Ishikawa (cell line): Measurements from ENCODE around the gene C2CD4D.

Experiments used
- CEBPB ChIP-seq: IDR thresholded peaks from 2 replicates; pipeline ENCODE4 v1.6.1; 2012
- CREB1 ChIP-seq: IDR thresholded peaks from 2 replicates; pipeline ENCODE4 v1.6.1; 2012; ENCODE audit warnings: low read depth
- EGR1 ChIP-seq: IDR thresholded peaks from 2 replicates; pipeline ENCODE4 v1.6.1; 2012
- EP300 ChIP-seq: IDR thresholded peaks from 2 replicates; pipeline ENCODE4 v1.6.1; 2012; ENCODE audit warnings: borderline replicate concordance
- FOXM1 ChIP-seq: IDR thresholded peaks from 2 replicates; pipeline ENCODE4 v1.6.1; 2012; ENCODE audit warnings: low read depth, borderline replicate concordance
- NFIC ChIP-seq: IDR thresholded peaks from 2 replicates; pipeline ENCODE4 v1.6.1; 2012
- RAD21 ChIP-seq: IDR thresholded peaks from 2 replicates; pipeline ENCODE4 v1.6.1; 2012; ENCODE audit warnings: low read depth
- TAF1 ChIP-seq: IDR thresholded peaks from 2 replicates; pipeline ENCODE4 v1.6.1; 2012; ENCODE audit warnings: low read depth, mild to moderate bottlenecking
- TCF12 ChIP-seq: IDR thresholded peaks from 2 replicates; pipeline ENCODE4 v1.6.1; 2012; ENCODE audit warnings: low read depth
- TEAD4 ChIP-seq: IDR thresholded peaks from 2 replicates; pipeline ENCODE4 v1.6.1; 2012
- YY1 ChIP-seq: IDR thresholded peaks from 2 replicates; pipeline ENCODE4 v1.6.1; 2012; ENCODE audit warnings: low read depth
- ZBTB7A ChIP-seq: IDR thresholded peaks from 2 replicates; pipeline ENCODE4 v1.6.1; 2012; ENCODE audit warnings: low read depth
- TF ChIP-seq, protein P1 (sequence below): IDR thresholded peaks from 2 replicates; pipeline ENCODE4 v1.6.1; 2012
- TF ChIP-seq, protein P2 (sequence below): IDR thresholded peaks from 2 replicates; pipeline ENCODE4 v1.6.1; 2012
- TF ChIP-seq, protein P3 (sequence below): IDR thresholded peaks from 2 replicates; pipeline ENCODE4 v1.6.1; 2012; ENCODE audit warnings: low read depth, mild to moderate bottlenecking

C2CD4D gene

DNA sequence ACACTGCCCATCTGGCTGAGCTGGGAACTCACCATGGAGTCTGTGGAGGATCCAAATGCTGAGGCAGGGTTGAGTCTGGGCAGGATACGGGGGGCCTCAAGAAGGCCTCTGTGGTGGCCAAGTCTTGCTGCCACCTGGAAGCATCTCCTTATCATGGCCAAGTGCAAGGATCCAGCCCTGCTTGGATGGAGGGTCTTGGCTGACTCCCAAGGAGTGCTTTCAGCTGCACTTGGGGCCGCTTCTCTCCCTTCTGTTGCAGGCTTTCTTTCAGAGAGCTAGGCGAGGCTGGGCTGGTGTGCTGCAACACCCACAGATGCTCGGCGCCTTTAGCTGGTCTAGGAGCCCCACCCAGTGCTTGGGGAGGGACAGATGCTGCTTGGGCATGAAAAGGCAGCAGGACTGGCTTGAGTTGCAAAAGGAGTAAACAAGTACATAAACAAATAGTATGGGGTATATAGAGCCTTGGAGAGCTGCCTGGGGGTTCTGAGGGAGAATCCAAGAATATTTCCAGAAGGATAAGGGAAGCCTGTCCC lies 13.9 kb upstream of the C2CD4D start, which contains the start of gene THEM5:
Gene THEM5 (minus strand): TSS at position 302 of the 533 bp plus-strand sequence. CDS start 147 bp downstream, at position 155.
- TF ChIP-seq, protein P1, sequence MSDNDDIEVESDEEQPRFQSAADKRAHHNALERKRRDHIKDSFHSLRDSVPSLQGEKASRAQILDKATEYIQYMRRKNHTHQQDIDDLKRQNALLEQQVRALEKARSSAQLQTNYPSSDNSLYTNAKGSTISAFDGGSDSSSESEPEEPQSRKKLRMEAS, result no peak
- TF ChIP-seq CREB1 (no peak), TEAD4 (no peak), TCF12 (no peak), YY1 (no peak), EGR1 (no peak), TAF1 (no peak), EP300 (no peak), NFIC (no peak), FOXM1 (no peak), RAD21 (no peak), ZBTB7A (no peak), CEBPB (no peak)
- TF ChIP-seq, protein P2, sequence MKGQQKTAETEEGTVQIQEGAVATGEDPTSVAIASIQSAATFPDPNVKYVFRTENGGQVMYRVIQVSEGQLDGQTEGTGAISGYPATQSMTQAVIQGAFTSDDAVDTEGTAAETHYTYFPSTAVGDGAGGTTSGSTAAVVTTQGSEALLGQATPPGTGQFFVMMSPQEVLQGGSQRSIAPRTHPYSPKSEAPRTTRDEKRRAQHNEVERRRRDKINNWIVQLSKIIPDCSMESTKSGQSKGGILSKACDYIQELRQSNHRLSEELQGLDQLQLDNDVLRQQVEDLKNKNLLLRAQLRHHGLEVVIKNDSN, result no peak
- TF ChIP-seq, protein P3, sequence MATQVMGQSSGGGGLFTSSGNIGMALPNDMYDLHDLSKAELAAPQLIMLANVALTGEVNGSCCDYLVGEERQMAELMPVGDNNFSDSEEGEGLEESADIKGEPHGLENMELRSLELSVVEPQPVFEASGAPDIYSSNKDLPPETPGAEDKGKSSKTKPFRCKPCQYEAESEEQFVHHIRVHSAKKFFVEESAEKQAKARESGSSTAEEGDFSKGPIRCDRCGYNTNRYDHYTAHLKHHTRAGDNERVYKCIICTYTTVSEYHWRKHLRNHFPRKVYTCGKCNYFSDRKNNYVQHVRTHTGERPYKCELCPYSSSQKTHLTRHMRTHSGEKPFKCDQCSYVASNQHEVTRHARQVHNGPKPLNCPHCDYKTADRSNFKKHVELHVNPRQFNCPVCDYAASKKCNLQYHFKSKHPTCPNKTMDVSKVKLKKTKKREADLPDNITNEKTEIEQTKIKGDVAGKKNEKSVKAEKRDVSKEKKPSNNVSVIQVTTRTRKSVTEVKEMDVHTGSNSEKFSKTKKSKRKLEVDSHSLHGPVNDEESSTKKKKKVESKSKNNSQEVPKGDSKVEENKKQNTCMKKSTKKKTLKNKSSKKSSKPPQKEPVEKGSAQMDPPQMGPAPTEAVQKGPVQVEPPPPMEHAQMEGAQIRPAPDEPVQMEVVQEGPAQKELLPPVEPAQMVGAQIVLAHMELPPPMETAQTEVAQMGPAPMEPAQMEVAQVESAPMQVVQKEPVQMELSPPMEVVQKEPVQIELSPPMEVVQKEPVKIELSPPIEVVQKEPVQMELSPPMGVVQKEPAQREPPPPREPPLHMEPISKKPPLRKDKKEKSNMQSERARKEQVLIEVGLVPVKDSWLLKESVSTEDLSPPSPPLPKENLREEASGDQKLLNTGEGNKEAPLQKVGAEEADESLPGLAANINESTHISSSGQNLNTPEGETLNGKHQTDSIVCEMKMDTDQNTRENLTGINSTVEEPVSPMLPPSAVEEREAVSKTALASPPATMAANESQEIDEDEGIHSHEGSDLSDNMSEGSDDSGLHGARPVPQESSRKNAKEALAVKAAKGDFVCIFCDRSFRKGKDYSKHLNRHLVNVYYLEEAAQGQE, result no peak

DNA sequence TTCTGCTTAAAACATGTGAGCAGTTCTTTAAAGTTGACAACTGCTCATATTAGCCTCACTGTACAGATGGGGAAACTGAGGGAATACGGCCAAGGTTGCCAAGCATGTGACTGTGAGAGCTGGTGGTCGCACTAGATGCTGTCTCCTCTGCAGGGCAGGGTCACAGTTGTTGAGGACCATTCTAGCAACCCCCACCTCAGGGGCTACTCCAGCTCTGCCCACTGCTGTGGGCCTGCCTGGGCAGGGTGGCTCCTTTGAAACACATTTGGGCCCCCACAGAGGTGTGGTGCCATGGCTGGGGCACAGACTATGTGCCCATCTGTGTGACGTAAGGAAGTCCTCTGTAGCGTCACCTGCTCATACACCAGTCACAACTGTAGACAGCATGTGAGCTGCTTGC lies 13.1 kb upstream of the C2CD4D start:
- TF ChIP-seq CEBPB, result no peak
- TF ChIP-seq TCF12, result no peak
- no peak for TF ChIP-seq EGR1
- no peak for TF ChIP-seq CREB1
- TF ChIP-seq TEAD4, result no peak
- no peak for TF ChIP-seq FOXM1
- TF ChIP-seq, protein P3, result no peak
- no peak for TF ChIP-seq EP300
- TF ChIP-seq, protein P2, result no peak
- TF ChIP-seq TAF1, result no peak
- TF ChIP-seq NFIC, result no peak
- no peak for TF ChIP-seq RAD21
- no peak for TF ChIP-seq YY1
- TF ChIP-seq, protein P1, result no peak
- no peak for TF ChIP-seq ZBTB7A

DNA sequence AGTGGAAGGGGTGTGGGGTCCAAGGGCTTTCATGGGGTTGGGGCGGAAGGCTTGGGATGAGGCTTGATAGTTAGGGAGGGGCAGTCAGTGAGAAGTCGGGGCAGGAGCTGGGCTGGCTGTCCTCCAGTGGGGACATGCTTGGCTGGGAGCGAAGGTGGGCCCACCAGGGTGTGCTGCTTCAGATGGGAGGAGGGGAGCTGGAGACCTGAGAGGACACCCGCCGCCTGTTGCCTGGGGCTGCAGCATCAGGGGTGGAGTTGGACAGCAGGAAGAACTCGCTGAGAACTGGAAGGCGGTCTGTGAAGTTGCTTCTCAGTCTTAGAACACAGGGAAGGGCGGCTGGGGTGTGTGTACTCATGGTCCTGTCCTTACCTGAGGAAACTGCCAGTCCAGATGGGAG lies 12.3 kb upstream of the C2CD4D start:
- TF ChIP-seq EP300, result no peak
- TF ChIP-seq ZBTB7A, result no peak
- no peak for TF ChIP-seq FOXM1
- TF ChIP-seq, protein P1, result no peak
- no peak for TF ChIP-seq RAD21
- no peak for TF ChIP-seq CREB1
- no peak for TF ChIP-seq TEAD4
- no peak for TF ChIP-seq EGR1
- TF ChIP-seq TCF12, result no peak
- TF ChIP-seq, protein P2, result no peak
- TF ChIP-seq NFIC, result no peak
- TF ChIP-seq TAF1, result no peak
- TF ChIP-seq, protein P3, result no peak
- TF ChIP-seq CEBPB, result no peak
- TF ChIP-seq YY1, result no peak
